ENCODE measurements around the gene AGAP1. TPM values are rescaled to one million over a fixed set of nuclear protein-coding genes. Genes with fewer than 3 reads are reported as not detected.

AGAP1 gene
- total RNA-seq, 1 donor from 2014 or later, result 21.1 TPM

DNA sequence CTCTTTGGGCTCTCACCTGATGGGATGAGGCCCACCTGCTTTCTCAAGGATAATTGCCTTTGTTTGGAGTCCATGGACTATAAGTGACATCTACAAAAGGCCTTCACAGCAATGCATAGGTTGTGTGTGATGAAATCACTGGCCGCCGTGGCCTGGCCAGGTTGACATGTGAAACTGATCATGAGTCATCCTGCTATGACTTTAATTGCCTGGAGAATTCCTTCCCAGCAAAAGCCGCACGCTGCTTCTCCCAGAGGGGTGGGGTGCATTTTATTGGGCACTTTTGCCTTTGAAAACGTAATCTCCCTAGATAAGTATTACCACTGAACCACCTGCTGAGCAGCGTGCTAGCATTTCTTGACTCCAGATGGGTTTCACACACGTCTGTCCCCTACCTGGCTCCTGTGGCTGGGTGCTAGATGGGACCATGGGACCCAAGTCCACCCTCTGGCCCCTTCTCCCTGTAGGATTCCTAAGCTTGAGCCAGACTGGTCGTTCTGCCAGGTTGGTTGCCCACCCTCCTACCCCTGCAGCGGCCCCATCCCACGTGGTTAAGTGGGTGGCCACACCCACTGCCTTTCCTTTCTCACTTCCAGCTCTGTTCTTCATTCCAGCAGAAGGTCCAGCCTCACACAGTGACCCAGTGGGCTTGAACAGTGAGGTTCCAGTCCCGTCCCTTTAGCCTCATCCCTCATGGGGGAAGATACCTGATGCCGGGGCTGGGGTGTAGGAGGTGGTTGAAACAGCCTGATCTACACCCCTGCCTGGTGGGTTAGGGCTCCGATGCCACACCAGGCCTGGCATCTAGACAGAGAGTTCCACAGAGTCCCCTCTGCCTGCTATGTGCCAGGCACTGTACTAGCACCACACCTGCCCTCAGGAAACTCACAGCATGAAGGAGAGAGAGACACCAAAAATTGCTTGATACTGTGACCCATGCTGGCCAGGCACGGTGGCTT, 584.7 kb downstream of the AGAP1 start:
- intact Hi-C loops (cut with DNase I), result no loop called here
- H3K27ac ChIP-seq, result no peak overlapping the region
- no peak overlapping the region for H3K4me3 ChIP-seq
- peaks cover 13% of the 10 kb centered on the region for H3K4me1 ChIP-seq
- DNase-seq (ENCODE audit: extremely low spot score in 2 of 2), result no peak
- TF ChIP-seq CTCF (IDR thresholded peaks at IDR 0.05) (no peak), POLR2AphosphoS5 (IDR thresholded peaks at IDR 0.05; ENCODE audit: insufficient read depth in 1 of 2, low read depth in 1 of 2) (peak; percentile 9 to 51), POLR2A (IDR thresholded peaks at IDR 0.05) (no peak)
- no peaks in the 10 kb centered on the region for H3K36me3 ChIP-seq
- no peaks in the 10 kb centered on the region for H3K27me3 ChIP-seq
- H3K9me3 ChIP-seq, result no peaks in the 10 kb centered on the region

GRCh38 chr2:236080412-236080811, 586.6 kb downstream of the AGAP1 start:
- no peak for DNase-seq (ENCODE audit: extremely low spot score in 2 of 2)
- Histone ChIP-seq H3K27ac (no peak overlapping the region), H3K36me3 (no peaks in the 10 kb centered on the region), H3K4me3 (no peak overlapping the region), H3K4me1 (peaks cover 7% of the 10 kb centered on the region), H3K9me3 (no peaks in the 10 kb centered on the region), H3K27me3 (no peaks in the 10 kb centered on the region)
- TF ChIP-seq POLR2AphosphoS5 (IDR thresholded peaks at IDR 0.05; ENCODE audit: insufficient read depth in 1 of 2, low read depth in 1 of 2) (no peak), CTCF (IDR thresholded peaks at IDR 0.05) (no peak), POLR2A (IDR thresholded peaks at IDR 0.05) (no peak)
- intact Hi-C loops (cut with DNase I), result no loop called here

DNA sequence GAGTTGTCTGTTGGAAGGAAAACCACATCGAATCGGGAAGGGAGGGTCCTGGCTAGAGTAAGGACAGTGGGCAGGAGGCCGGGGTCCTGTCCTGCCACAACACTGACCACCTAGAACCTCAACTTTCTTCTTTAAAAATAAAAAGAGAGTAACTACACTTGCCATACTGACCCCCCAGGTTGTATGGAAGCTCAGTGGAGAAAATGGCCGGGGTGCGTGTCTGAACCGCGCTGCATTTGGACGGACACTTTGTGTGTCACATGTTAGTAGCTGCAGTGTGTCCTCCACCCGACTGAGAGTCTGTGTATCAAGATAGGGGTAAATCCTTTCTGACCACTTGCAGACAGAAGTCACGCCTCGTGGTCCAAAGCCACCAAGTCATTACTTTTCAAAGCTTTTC, 587.3 kb downstream of the AGAP1 start:
- Histone ChIP-seq H3K27me3 (no peaks in the 10 kb centered on the region), H3K9me3 (no peaks in the 10 kb centered on the region), H3K36me3 (no peaks in the 10 kb centered on the region), H3K27ac (no peak overlapping the region), H3K4me1 (peaks cover 7% of the 10 kb centered on the region), H3K4me3 (no peak overlapping the region)
- intact Hi-C loops (cut with DNase I), result no loop called here
- no peak for DNase-seq (ENCODE audit: extremely low spot score in 2 of 2)
- no peak for TF ChIP-seq CTCF (IDR thresholded peaks at IDR 0.05)
- no peak for TF ChIP-seq POLR2A (IDR thresholded peaks at IDR 0.05)
- no peak for TF ChIP-seq POLR2AphosphoS5 (IDR thresholded peaks at IDR 0.05; ENCODE audit: insufficient read depth in 1 of 2, low read depth in 1 of 2)

DNA sequence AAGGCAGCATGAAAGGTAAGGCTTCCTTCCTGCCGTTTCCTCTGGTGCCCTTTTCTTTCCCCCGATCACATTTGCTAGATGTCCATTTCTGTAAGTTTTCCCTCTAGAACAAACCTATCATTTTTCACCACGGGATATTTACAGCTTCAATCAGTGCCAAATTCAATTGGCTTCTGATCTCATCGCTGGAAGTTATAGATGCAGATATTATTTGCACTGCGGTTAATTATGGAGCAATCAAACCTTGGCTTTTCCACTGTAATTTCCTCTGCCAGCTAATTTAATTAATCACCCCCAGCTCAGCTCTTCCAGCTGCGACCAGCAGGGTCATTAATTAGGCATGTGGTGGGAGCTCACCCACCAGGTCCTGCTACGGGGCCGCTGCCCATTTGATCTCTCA, 588.2 kb downstream of the AGAP1 start:
- Histone ChIP-seq H3K4me3 (no peak overlapping the region), H3K9me3 (no peaks in the 10 kb centered on the region), H3K27ac (no peak overlapping the region), H3K4me1 (peaks cover 7% of the 10 kb centered on the region), H3K27me3 (no peaks in the 10 kb centered on the region), H3K36me3 (no peaks in the 10 kb centered on the region)
- TF ChIP-seq POLR2AphosphoS5 (IDR thresholded peaks at IDR 0.05; ENCODE audit: insufficient read depth in 1 of 2, low read depth in 1 of 2) (no peak), POLR2A (IDR thresholded peaks at IDR 0.05) (no peak)
- intact Hi-C loops (cut with DNase I), result no loop called here
- DNase-seq (ENCODE audit: extremely low spot score in 2 of 2), result no peak

DNA sequence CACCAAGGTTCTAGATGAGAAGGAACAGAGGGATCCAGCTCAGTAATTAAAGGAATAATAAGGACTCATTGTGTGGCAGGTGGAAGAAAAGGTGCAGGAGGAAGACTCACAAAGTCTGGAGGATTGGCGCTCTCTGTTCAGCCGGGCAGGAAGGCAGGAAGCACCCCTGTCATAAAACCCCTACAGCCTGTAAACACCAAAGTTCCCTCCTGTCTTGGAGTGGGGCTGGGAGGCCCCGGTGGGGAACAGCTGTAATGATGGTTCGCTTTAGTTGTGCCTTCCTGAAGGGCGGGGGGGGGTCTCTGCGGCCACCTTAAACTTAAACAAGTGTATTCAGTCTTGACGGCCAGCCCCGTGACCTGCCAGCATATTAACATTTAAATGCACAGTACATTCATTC, 590.1 kb downstream of the AGAP1 start:
- intact Hi-C loops (cut with DNase I), result no loop called here
- no peak for DNase-seq (ENCODE audit: extremely low spot score in 2 of 2)
- Histone ChIP-seq H3K9me3 (no peaks in the 10 kb centered on the region), H3K27me3 (no peaks in the 10 kb centered on the region), H3K4me1 (peaks cover under 1% of the 10 kb centered on the region), H3K36me3 (no peaks in the 10 kb centered on the region), H3K27ac (no peak overlapping the region), H3K4me3 (no peak overlapping the region)
- TF ChIP-seq POLR2AphosphoS5 (IDR thresholded peaks at IDR 0.05; ENCODE audit: insufficient read depth in 1 of 2, low read depth in 1 of 2), result no peak
- TF ChIP-seq CTCF (IDR thresholded peaks at IDR 0.05), result no peak
- TF ChIP-seq POLR2A (IDR thresholded peaks at IDR 0.05), result no peak

Data from vagina (tissue), 2 donors.